HepG2 (cell line): ENCODE data around the gene NDOR1. TPM values are rescaled to one million over a fixed set of nuclear protein-coding genes. Genes with fewer than 3 reads are reported as not detected.

ENCODE experiments used
- ATAC-seq: fragments of 200-7000 bp; cut with Tn5 transposase; 3 replicates; pipeline ENCODE4 v1.9.1; 2020; ENCODE audit warnings: mild to moderate bottlenecking, moderate library complexity
- BruUV-seq: library from RNA; stranded (reverse); fragments of 400-500 nt; replicated peaks from 2 replicates; lab custom pipeline; 2021; lab: Mats Ljungman, UMichigan
- CTCF ChIA-PET: fragments of 300-600 bp; formaldehyde crosslinking; extraction: SDS; loops from one replicate; lab custom pipeline; 2021; ENCODE audit warnings: low total read pairs, inconsistent platforms, low intra/inter-chr PET ratio; lab: Yijun Ruan, JAX
- POLR2A ChIA-PET: fragments of 350-600 bp; sonication (Branson Sonifier 250); formaldehyde crosslinking; loops from one replicate; lab custom pipeline; 2020; ENCODE audit warnings: antibody characterized with exemption, inconsistent platforms; lab: Yijun Ruan, JAX
- DNase-seq: peaks from one replicate; pipeline ENCODE4 v3.0.0-alpha.2; 2015; ENCODE audit warnings: low spot score
- FAIRE-seq: peaks from 3 replicates; lab custom pipeline; 2011; peaks lifted over from hg19 to GRCh38; lab: Jason Lieb, UNC
- H2AFZ ChIP-seq: one replicate; pipeline ENCODE4 v1.6.1; 2011; ENCODE audit warnings: low read length, inconsistent platforms
- H3K27ac ChIP-seq: fragments of 300-600 bp; 3 replicates; pipeline ENCODE4 v1.8.0; 2011; ENCODE audit warnings: mixed run types, mild to moderate bottlenecking, mixed read lengths, low read length, inconsistent platforms; ENCODE audit not compliant: insufficient read depth; ENCODE audit errors: extremely low read length
- H3K27me3 ChIP-seq, 2 experiments: fragments of 200-600 bp in 1 of 2; 2 replicates in 1 of 2; 3 replicates in 1 of 2; pipeline versions ENCODE4 v1.6.0 to v1.8.0; 2011; ENCODE audit warnings: low read length in 2 of 2, mild to moderate bottlenecking in 2 of 2, moderate library complexity in 2 of 2, inconsistent platforms in 1 of 2; ENCODE audit not compliant: insufficient read depth in 2 of 2, control insufficient read depth in 1 of 2
- H3K36me3 ChIP-seq, 2 experiments: fragments of 200-600 bp in 1 of 2; replicated peaks in 1 of 2; 2 replicates in 1 of 2; 3 replicates in 1 of 2; pipeline versions ENCODE4 v1.5.1 to v1.8.0; 2011; ENCODE audit warnings: low read length in 2 of 2, inconsistent platforms in 1 of 2; ENCODE audit not compliant: insufficient read depth in 2 of 2, control insufficient read depth in 1 of 2
- H3K4me1 ChIP-seq: 2 replicates; pipeline ENCODE4 v1.5.1; 2012; ENCODE audit warnings: low read length, inconsistent platforms; ENCODE audit not compliant: insufficient read depth
- H3K4me2 ChIP-seq: 2 replicates; pipeline ENCODE4 v1.6.0; 2011; ENCODE audit warnings: low read depth, low read length, inconsistent platforms
- H3K4me3 ChIP-seq, 3 experiments: fragments of 200-600 bp in 1 of 3; sonication (generic), shearing (Covaris generic) in 1 of 3; replicated peaks in 1 of 3; 2 replicates each; pipeline ENCODE4 v1.5.1; 2011 to 2016; ENCODE audit warnings: low read length in 3 of 3, inconsistent platforms in 2 of 3, low read depth in 2 of 3, mild to moderate bottlenecking in 2 of 3, control low read depth in 1 of 3, mixed read lengths in 1 of 3; ENCODE audit not compliant: insufficient read depth in 1 of 3
- H3K79me2 ChIP-seq: one replicate; pipeline ENCODE4 v1.6.1; 2011; ENCODE audit warnings: low read length, inconsistent platforms; ENCODE audit not compliant: insufficient read depth
- H3K9ac ChIP-seq: 2 replicates; pipeline ENCODE4 v1.6.0; 2011; ENCODE audit warnings: mild to moderate bottlenecking, low read depth, low read length, inconsistent platforms; ENCODE audit not compliant: insufficient read depth
- H3K9me3 ChIP-seq: 2 replicates; pipeline ENCODE4 v1.5.1; 2012; ENCODE audit warnings: mild to moderate bottlenecking, low read length
- H4K20me1 ChIP-seq: 2 replicates; pipeline ENCODE4 v1.6.0; 2011; ENCODE audit warnings: inconsistent platforms, mild to moderate bottlenecking, low read length, moderate library complexity; ENCODE audit not compliant: insufficient read depth
- CSRNP2 ChIP-seq: sonication (generic); formaldehyde crosslinking; conservative IDR thresholded peaks from 2 replicates; pipeline ENCODE4 v1.8.0; 2022; ENCODE audit warnings: low read depth, missing genetic modification reagents
- NCOA5 ChIP-seq: sonication (generic); formaldehyde crosslinking; IDR thresholded peaks from 2 replicates; pipeline ENCODE4 v1.4.0; 2020; ENCODE audit warnings: missing genetic modification reagents
- NCOR1 ChIP-seq: fragments of 200-600 bp; sonication (generic); IDR thresholded peaks from 2 replicates; pipeline ENCODE4 v1.7.0; 2017; ENCODE audit warnings: antibody characterized with exemption, low read length, borderline replicate concordance
- REXO4 ChIP-seq: sonication (generic); formaldehyde crosslinking; IDR thresholded peaks from 2 replicates; pipeline ENCODE4 v1.8.0; 2022; ENCODE audit warnings: missing genetic modification reagents, mild to moderate bottlenecking, borderline replicate concordance
- TERF1 ChIP-seq: sonication (generic); formaldehyde crosslinking; IDR thresholded peaks from 2 replicates; pipeline ENCODE4 v1.8.0; 2022; ENCODE audit warnings: mild to moderate bottlenecking, missing genetic modification reagents, moderate library complexity
- ZBTB38 ChIP-seq: sonication (generic); formaldehyde crosslinking; IDR thresholded peaks from 2 replicates; pipeline ENCODE4 v1.5.1; 2020; ENCODE audit warnings: mild to moderate bottlenecking, missing genetic modification reagents
- ZBTB42 ChIP-seq: sonication (generic); formaldehyde crosslinking; IDR thresholded peaks from 2 replicates; pipeline ENCODE4 v1.5.0; 2020; ENCODE audit warnings: mild to moderate bottlenecking, missing genetic modification reagents
- ZBTB8A ChIP-seq: sonication (generic); formaldehyde crosslinking; IDR thresholded peaks from 2 replicates; pipeline ENCODE4 v1.4.0; 2020; ENCODE audit warnings: mild to moderate bottlenecking, low read depth, missing genetic modification reagents, borderline replicate concordance
- ZFP36 ChIP-seq: fragments of 150-350 bp; IDR thresholded peaks from 2 replicates; pipeline ENCODE4 v1.6.1; 2018; ENCODE audit warnings: borderline replicate concordance, low read length, low read depth; ENCODE audit not compliant: partially characterized antibody
- ZKSCAN1 ChIP-seq: fragments of 150-350 bp; IDR thresholded peaks from 2 replicates; pipeline ENCODE4 v1.6.1; 2014; ENCODE audit warnings: low read length
- ZNF10 ChIP-seq: sonication (generic); formaldehyde crosslinking; IDR thresholded peaks from 2 replicates; pipeline ENCODE4 v1.4.0; 2020; ENCODE audit warnings: mild to moderate bottlenecking, low read depth, missing genetic modification reagents, borderline replicate concordance
- ZNF160 ChIP-seq: sonication (generic); formaldehyde crosslinking; IDR thresholded peaks from 2 replicates; pipeline ENCODE4 v1.8.0; 2022; ENCODE audit warnings: mild to moderate bottlenecking, inconsistent platforms, missing genetic modification reagents
- ZNF446 ChIP-seq: sonication (generic); formaldehyde crosslinking; IDR thresholded peaks from 2 replicates; pipeline ENCODE4 v1.5.0; 2020; ENCODE audit warnings: mild to moderate bottlenecking, missing genetic modification reagents
- ZNF556 ChIP-seq: sonication (generic); formaldehyde crosslinking; IDR thresholded peaks from 2 replicates; pipeline ENCODE4 v1.4.0; 2020; ENCODE audit warnings: mild to moderate bottlenecking, missing genetic modification reagents, borderline replicate concordance
- ZNF782 ChIP-seq: sonication (generic); formaldehyde crosslinking; IDR thresholded peaks from 2 replicates; pipeline ENCODE4 v1.4.0; 2020; ENCODE audit warnings: missing genetic modification reagents, mild to moderate bottlenecking, borderline replicate concordance
- ZNF816 ChIP-seq: sonication (generic); formaldehyde crosslinking; IDR thresholded peaks from 2 replicates; pipeline ENCODE4 v1.8.0; 2022; ENCODE audit warnings: missing genetic modification reagents, mild to moderate bottlenecking, borderline replicate concordance
- WGBS: methylation state at CpG from one replicate; pipeline ENCODE4 v1.1.6; 2017; ENCODE audit warnings: low lambda C conversion rate; 5-methylcytosine and 5-hydroxymethylcytosine counted together
- in situ Hi-C: cut with HindIII; loops from 2 replicates; pipeline ENCODE4 v1.10.0; 2017; ENCODE audit warnings: low pct_unique_long_range_greater_than_20kb; ENCODE audit not compliant: extremely low pct_ligation_motif_present
- intact Hi-C: fragments of 100-400 bp; cut with micrococcal nuclease; formaldehyde crosslinking; loops from one replicate; pipeline ENCODE4 v1.10.0; 2022; ENCODE audit not compliant: unreplicated experiment
- polyA plus RNA-seq, 8 experiments: library from polyadenylated mRNA; depleted of rRNA in 3 of 8; stranded (reverse) in 7 of 8; unstranded in 1 of 8; fragments of >200 nt; fragmentation: Illumina TruSeq in 4 of 8; extraction: Trizol in 4 of 8; gene quantifications; 2 replicates each; pipeline versions ENCODE4 v1.2.1 to v1.2.3, GENCODE V29; 2011 to 2016; ENCODE audit warnings: low read depth in 4 of 8, missing spikeins in 1 of 8, mixed read lengths in 1 of 8; ENCODE audit not compliant: insufficient read depth in 1 of 8
- total RNA-seq, 5 experiments: library from RNA; depleted of rRNA; stranded (reverse); fragments of >200 nt; fragmentation: Illumina TruSeq; extraction: Trizol; gene quantifications; 2 replicates each; pipeline ENCODE4 v1.2.3, GENCODE V29; 2016; ENCODE audit warnings: low read depth in 1 of 5

The NDOR1 gene
- total and polyA plus RNA-seq, 2 of the 13 experiments (the other 11 are each of a cell fraction or from before 2014, with no cell fraction given), result 3.6 to 8.7 TPM

GRCh38 chr9:137240318-137240840 lies 34.9 kb downstream of the NDOR1 start (continued):
- no peak for TF ChIP-seq TERF1 (CRISPR knock-in tag)
- TF ChIP-seq ZBTB8A (CRISPR knock-in tag), result no peak
- TF ChIP-seq ZNF446, result peak; percentile 89
- TF ChIP-seq ZBTB38 (CRISPR knock-in tag), result peak; percentile 90
- no peak for TF ChIP-seq ZKSCAN1
- peak; percentile 83 for TF ChIP-seq ZNF160 (CRISPR knock-in tag)
- TF ChIP-seq ZNF10 (CRISPR knock-in tag), result no peak

- peak; percentile 99 for DNase-seq
- POLR2A ChIA-PET, result interaction anchor here (0.7 to 7.7 kb wide), 34 partner anchors 11 to 440 kb away, joined by 3 to 317 read pairs (median 6); partner anchors contain the start of genes ENTPD2, ENTPD8, LRRC26 and MAN1B1
- in situ Hi-C loops, result no loop called here
- Histone ChIP-seq H3K9me3 (no peaks in the 10 kb centered on the region), H3K27ac (peak within 1 kb of the TSS; percentile 96), H3K9ac (peak within 1 kb of the TSS; percentile 92), H3K27me3 (no peaks in the 10 kb centered on the region; a peak in 1 of 5 replicates), H3K36me3 (peaks cover 4 to 19% of the 10 kb centered on the region in 2 experiments; a peak in 4 of 5 replicates), H3K79me2 (peaks cover 36% of the 10 kb centered on the region), H3K4me3 (peak within 1 kb of the TSS; percentile 89 to 94 (median 94)), H4K20me1 (peaks cover 27% of the 10 kb centered on the region), H3K4me1 (peaks cover 62% of the 10 kb centered on the region), H3K4me2 (peak within 1 kb of the TSS; percentile 99), H2AFZ (no peak within 1 kb of the TSS)
- CTCF ChIA-PET, result no interaction called here
- peak; percentile 99 for FAIRE-seq
- ATAC-seq, result peak; percentile 55
- no TSS peak for BruUV-seq
- intact Hi-C loops, result no loop called here
- WGBS, result 0% methylated on average over 14 of the region's 67 CpGs
- TF ChIP-seq NCOA5 (CRISPR knock-in tag) (no peak), CSRNP2 (CRISPR knock-in tag) (no peak), NCOR1 (no peak; the same call in 1 of the 2 replicates), ZNF556 (CRISPR knock-in tag) (no peak), ZNF782 (CRISPR knock-in tag) (no peak), ZFP36 (no peak), ZNF816 (no peak), ZBTB42 (CRISPR knock-in tag) (no peak), REXO4 (CRISPR knock-in tag) (no peak)
Measured at GRCh38 chr9:137240841-137241489, 35.5 kb downstream of the NDOR1 start, which contains the start of gene TUBB4B. TSS of gene TUBB4B (plus strand) at chr9:137241287. CDS start at chr9:137241361, 74 bp downstream.
